Activated CD4-positive, alpha-beta T cell treated with anti-CD3 and anti-CD28 coated beads for 24 hours (primary cell): Measurements from ENCODE around the gene POU1F1.
A peak's percentile ranks its signal among the peaks of the same experiment; 100 is the strongest.
"Not testable (repeated sequence)": the region's sequence is repeated elsewhere in the genome, so short reads cannot be mapped to it uniquely, and the experiment has no call there.

Experiments
- DNase-seq, 2 donors: peaks; one replicate each; pipeline ENCODE4 v3.0.0-alpha.2; 2020; ENCODE audit warnings: low read depth in 2 of 2

Gene POU1F1

GRCh38 chr3:87276484-87276883 lies at the start of gene POU1F1:
Gene POU1F1 (minus strand): TSS chr3:87276584. CDS start chr3:87276462, 122 bp downstream.
- no peak for DNase-seq

- no peak for DNase-seq
Measured at GRCh38 chr3:87324609-87325008, 48.2 kb upstream of the POU1F1 start.

GRCh38 chr3:87320756-87321626 lies 44.6 kb upstream of the POU1F1 start:
- no peak for DNase-seq

GRCh38 chr3:87318617-87319021 lies 42.2 kb upstream of the POU1F1 start:
- DNase-seq: no peak

- no peak for DNase-seq
Measured at GRCh38 chr3:87317779-87318178, 41.4 kb upstream of the POU1F1 start.

- DNase-seq: no peak
Measured at GRCh38 chr3:87313641-87314040, 37.3 kb upstream of the POU1F1 start.

GRCh38 chr3:87311309-87311708 lies 34.9 kb upstream of the POU1F1 start:
- no peak for DNase-seq

GRCh38 chr3:87309601-87310000 lies 33.2 kb upstream of the POU1F1 start:
- DNase-seq: no peak

- DNase-seq: no peak
Measured at GRCh38 chr3:87307805-87308204, 31.4 kb upstream of the POU1F1 start.

GRCh38 chr3:87305517-87305916 lies 29.1 kb upstream of the POU1F1 start:
- no peak for DNase-seq

- DNase-seq: not testable (repeated sequence)
Measured at GRCh38 chr3:87305031-87305430, 28.6 kb upstream of the POU1F1 start.

GRCh38 chr3:87298111-87298718 lies 21.8 kb upstream of the POU1F1 start:
- no peak for DNase-seq

GRCh38 chr3:87288446-87288845 lies 12.1 kb upstream of the POU1F1 start:
- DNase-seq: no peak

GRCh38 chr3:87287011-87287410 lies 10.6 kb upstream of the POU1F1 start:
- no peak for DNase-seq

GRCh38 chr3:87272718-87273341 lies 3.6 kb downstream of the POU1F1 start:
- DNase-seq: no peak

GRCh38 chr3:87270908-87271700 lies 5.3 kb downstream of the POU1F1 start:
- no peak for DNase-seq

GRCh38 chr3:87269723-87270122 lies 6.7 kb downstream of the POU1F1 start:
- no peak for DNase-seq

GRCh38 chr3:87268646-87269211 lies 7.7 kb downstream of the POU1F1 start:
- DNase-seq: no peak

- DNase-seq: no peak
Measured at GRCh38 chr3:87267953-87268645, 8.3 kb downstream of the POU1F1 start.

GRCh38 chr3:87261925-87262324 lies 14.5 kb downstream of the POU1F1 start:
- no peak for DNase-seq

- DNase-seq: peak; percentile 12 to 20
Measured at GRCh38 chr3:87260270-87260669, 16.1 kb downstream of the POU1F1 start.
